ENCODE results near the gene RBPJL. TPM values are rescaled to one million over a fixed set of nuclear protein-coding genes. Genes with fewer than 3 reads are reported as not detected.

The RBPJL gene
- total RNA-seq, 1 experiment from 2014 or later: not detected

DNA sequence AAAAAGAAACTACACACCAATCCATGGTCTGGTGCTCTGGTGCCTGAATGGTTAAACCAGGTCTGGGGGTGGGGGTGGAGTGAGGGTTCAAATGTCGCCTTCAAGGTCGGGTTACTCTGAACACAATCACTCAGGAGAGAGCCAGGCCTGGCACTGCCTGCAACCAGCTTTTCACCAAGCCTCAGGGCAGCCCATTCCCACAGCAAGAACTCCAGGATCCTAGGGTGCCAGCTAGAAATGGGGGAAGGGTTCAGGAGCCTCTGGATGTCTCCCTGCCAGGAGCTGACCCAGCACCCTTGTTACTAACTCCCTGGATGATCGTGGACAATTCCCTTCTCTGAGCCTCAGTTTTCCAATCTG, 34.9 kb downstream of the RBPJL start:
- POLR2A ChIA-PET (ENCODE audit: unreplicated experiment): no interaction called here
- intact Hi-C loops (cut with micrococcal nuclease): loop anchor here (10.0 kb wide), 1 partner anchor 433 kb away; no protein-coding TSS in a partner anchor
- ATAC-seq: no peak

DNA sequence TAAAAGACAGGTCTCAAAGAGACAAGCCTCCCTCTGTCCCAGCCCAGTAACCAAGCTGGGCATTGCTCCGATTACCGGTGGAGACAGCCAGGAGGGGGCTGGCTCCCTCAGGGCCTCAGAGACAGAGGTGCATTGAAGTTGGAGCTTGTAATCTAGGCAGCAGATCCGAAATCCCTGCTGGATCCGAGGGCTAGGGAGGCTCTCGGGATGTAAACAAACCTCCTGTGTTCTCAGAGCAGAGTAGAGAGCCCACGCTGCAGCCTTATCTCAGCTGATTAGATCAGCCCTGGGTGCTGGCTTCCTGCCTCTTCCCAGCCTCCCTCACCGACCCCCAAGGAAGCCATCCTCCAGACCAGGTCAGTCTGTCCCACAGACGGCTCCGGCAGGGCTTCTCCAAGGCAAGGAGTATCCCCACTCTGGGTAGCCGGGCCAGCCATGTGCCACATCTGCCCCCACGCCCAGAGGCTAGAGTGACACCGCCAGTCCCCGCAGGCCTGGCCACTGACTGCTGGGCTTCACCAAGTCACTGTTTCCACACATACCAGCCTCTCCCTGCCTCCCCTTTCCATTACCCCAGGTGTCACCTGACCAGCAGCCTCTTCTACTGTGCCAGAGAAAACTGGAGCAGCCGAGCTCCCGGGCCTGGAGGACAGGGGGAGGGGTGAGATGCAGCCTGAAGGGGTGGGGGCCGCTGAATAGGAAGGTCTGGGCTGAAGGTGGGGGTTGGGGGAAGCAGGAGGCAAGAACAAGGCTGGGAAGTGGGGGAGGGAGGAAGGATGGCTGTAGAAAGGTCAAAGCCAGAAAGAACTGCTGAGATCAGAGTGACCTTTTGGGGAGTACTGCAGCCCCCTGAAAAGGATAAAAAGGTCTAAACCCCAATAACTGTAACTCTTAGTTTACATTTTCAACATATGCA, 35.6 kb downstream of the RBPJL start:
- H3K27ac ChIP-seq (ENCODE audit: low read length): peak overlapping the region; percentile 95
- peak; percentile 3 for ATAC-seq
- H3K9ac ChIP-seq (ENCODE audit: low read length): peak overlapping the region; percentile 82
- peak overlapping the region; percentile 98 for H3K4me2 ChIP-seq (ENCODE audit: low read length)
- H4K20me1 ChIP-seq (ENCODE audit: low read length): peaks cover 35% of the 10 kb centered on the region
- ChIA-PET POLR2A (ENCODE audit: unreplicated experiment) (interaction anchor here (0.5 to 0.6 kb wide), 3 partner anchors 11 to 166 kb away, joined by 3 read pairs; partner anchors contain the start of gene SYS1), CTCF (no interaction called here)
- no peak overlapping the region for H2AFZ ChIP-seq (ENCODE audit: low read length)
- no peaks in the 10 kb centered on the region for H3K9me3 ChIP-seq (ENCODE audit: low read length)
- H3K36me3 ChIP-seq (ENCODE audit: low read depth, low read length): peaks cover 28% of the 10 kb centered on the region
- H3K4me3 ChIP-seq (ENCODE audit: low read length): peak overlapping the region; percentile 61
- no peaks in the 10 kb centered on the region for H3K27me3 ChIP-seq (ENCODE audit: low read length)
- H3K4me1 ChIP-seq (ENCODE audit: insufficient read depth, low read length): peaks cover 97% of the 10 kb centered on the region
- DNase-seq: peak; percentile 72
- peaks cover 18% of the 10 kb centered on the region for H3F3A ChIP-seq (ENCODE audit: low read length, unreplicated experiment)
- H3K9me2 ChIP-seq (replicated peaks; ENCODE audit: low read length): no peaks in the 10 kb centered on the region
- H3K79me2 ChIP-seq (ENCODE audit: low read length): peaks cover 97% of the 10 kb centered on the region
- intact Hi-C loops (cut with micrococcal nuclease): loop anchor here (10.0 kb wide), 1 partner anchor 433 kb away; no protein-coding TSS in a partner anchor
- no peak for TF ChIP-seq EZH2 (IDR thresholded peaks at IDR 0.05; ENCODE audit: low read length, unreplicated experiment)
- TF ChIP-seq, protein P1, sequence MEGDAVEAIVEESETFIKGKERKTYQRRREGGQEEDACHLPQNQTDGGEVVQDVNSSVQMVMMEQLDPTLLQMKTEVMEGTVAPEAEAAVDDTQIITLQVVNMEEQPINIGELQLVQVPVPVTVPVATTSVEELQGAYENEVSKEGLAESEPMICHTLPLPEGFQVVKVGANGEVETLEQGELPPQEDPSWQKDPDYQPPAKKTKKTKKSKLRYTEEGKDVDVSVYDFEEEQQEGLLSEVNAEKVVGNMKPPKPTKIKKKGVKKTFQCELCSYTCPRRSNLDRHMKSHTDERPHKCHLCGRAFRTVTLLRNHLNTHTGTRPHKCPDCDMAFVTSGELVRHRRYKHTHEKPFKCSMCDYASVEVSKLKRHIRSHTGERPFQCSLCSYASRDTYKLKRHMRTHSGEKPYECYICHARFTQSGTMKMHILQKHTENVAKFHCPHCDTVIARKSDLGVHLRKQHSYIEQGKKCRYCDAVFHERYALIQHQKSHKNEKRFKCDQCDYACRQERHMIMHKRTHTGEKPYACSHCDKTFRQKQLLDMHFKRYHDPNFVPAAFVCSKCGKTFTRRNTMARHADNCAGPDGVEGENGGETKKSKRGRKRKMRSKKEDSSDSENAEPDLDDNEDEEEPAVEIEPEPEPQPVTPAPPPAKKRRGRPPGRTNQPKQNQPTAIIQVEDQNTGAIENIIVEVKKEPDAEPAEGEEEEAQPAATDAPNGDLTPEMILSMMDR (conservative IDR thresholded peaks at IDR 0.05; ENCODE audit: low read depth, low read length): no peak
- TF ChIP-seq EZH2phosphoT487 (IDR thresholded peaks at IDR 0.05; ENCODE audit: borderline replicate concordance, low read length): no peak
- no TSS peak for BruUV-seq (replicated peaks)

More for the DNA sequence above, 34.9 kb downstream of the RBPJL start:
- peak overlapping the region; percentile 95 for H3K27ac ChIP-seq (ENCODE audit: low read length)
- H3K4me2 ChIP-seq (ENCODE audit: low read length): peak overlapping the region; percentile 98
- peaks cover 16% of the 10 kb centered on the region for H3F3A ChIP-seq (ENCODE audit: low read length, unreplicated experiment)
- H3K27me3 ChIP-seq (ENCODE audit: low read length): no peaks in the 10 kb centered on the region
- no peak overlapping the region for H2AFZ ChIP-seq (ENCODE audit: low read length)
- DNase-seq: no peak
- peak overlapping the region; percentile 82 for H3K9ac ChIP-seq (ENCODE audit: low read length)
- BruUV-seq (replicated peaks): no TSS peak
- peaks cover 97% of the 10 kb centered on the region for H3K4me1 ChIP-seq (ENCODE audit: insufficient read depth, low read length)
- peaks cover 28% of the 10 kb centered on the region for H4K20me1 ChIP-seq (ENCODE audit: low read length)
- H3K36me3 ChIP-seq (ENCODE audit: low read depth, low read length): peaks cover 28% of the 10 kb centered on the region
- TF ChIP-seq EZH2phosphoT487 (IDR thresholded peaks at IDR 0.05; ENCODE audit: borderline replicate concordance, low read length) (no peak), EZH2 (IDR thresholded peaks at IDR 0.05; ENCODE audit: low read length, unreplicated experiment) (no peak)
- TF ChIP-seq, protein P1 (conservative IDR thresholded peaks at IDR 0.05; ENCODE audit: low read depth, low read length): no peak
- H3K9me3 ChIP-seq (ENCODE audit: low read length): no peaks in the 10 kb centered on the region
- peaks cover 95% of the 10 kb centered on the region for H3K79me2 ChIP-seq (ENCODE audit: low read length)
- CTCF ChIA-PET: no interaction called here
- H3K9me2 ChIP-seq (replicated peaks; ENCODE audit: low read length): no peaks in the 10 kb centered on the region
- peak overlapping the region; percentile 61; the same call in 1 of the 2 replicates for H3K4me3 ChIP-seq (ENCODE audit: low read length)
